H1 (cell line): ENCODE data around the gene ABHD12. TPM values are rescaled to one million over a fixed set of nuclear protein-coding genes. Genes with fewer than 3 reads are reported as not detected.

Experiments used
- CTCF ChIA-PET: fragments of 300-600 bp; sonication (Branson Sonifier 250); formaldehyde crosslinking; loops from one replicate; lab custom pipeline; 2021; ENCODE audit not compliant: partially characterized antibody; lab: Charles Lee
- POLR2A ChIA-PET: fragments of 300-600 bp; sonication (Branson Sonifier 250); formaldehyde crosslinking; loops from one replicate; lab custom pipeline; 2021; ENCODE audit warnings: inconsistent platforms; ENCODE audit not compliant: partially characterized antibody; lab: Charles Lee
- DNase-seq, 2 experiments: peaks; one replicate each; pipeline versions ENCODE4 v3.0.0 to v3.0.0-alpha.2; 2010 to 2022; ENCODE audit warnings: low spot score in 2 of 2, low read depth in 1 of 2, mixed read lengths in 1 of 2
- FAIRE-seq: peaks from 2 replicates; lab custom pipeline; 2011; peaks lifted over from hg19 to GRCh38; lab: Jason Lieb, UNC
- H2AFZ ChIP-seq: 2 replicates; pipeline ENCODE4 v1.8.1; 2012; ENCODE audit warnings: low read length, inconsistent platforms
- H2AK5ac ChIP-seq: 2 replicates; pipeline ENCODE4 v1.6.1; 2013; ENCODE audit warnings: low read depth, low read length
- H2BK120ac ChIP-seq: replicated peaks from 2 replicates; pipeline ENCODE3; 2013; ENCODE audit warnings: low read depth, low read length, inconsistent platforms
- H2BK12ac ChIP-seq: 2 replicates; pipeline ENCODE4 v1.6.1; 2013; ENCODE audit warnings: low read depth, low read length
- H2BK15ac ChIP-seq: 2 replicates; pipeline ENCODE4 v1.6.1; 2013; ENCODE audit warnings: low read length
- H2BK20ac ChIP-seq: 2 replicates; pipeline ENCODE4 v1.6.1; 2013; ENCODE audit warnings: low read length
- H2BK5ac ChIP-seq: 2 replicates; pipeline ENCODE4 v1.6.1; 2013; ENCODE audit warnings: low read depth, low read length
- H3K14ac ChIP-seq: 2 replicates; pipeline ENCODE4 v1.6.1; 2013; ENCODE audit warnings: inconsistent platforms; ENCODE audit not compliant: insufficient read length
- H3K18ac ChIP-seq: 2 replicates; pipeline ENCODE4 v1.6.1; 2013; ENCODE audit warnings: low read length; ENCODE audit errors: extremely low read depth
- H3K23ac ChIP-seq: 2 replicates; pipeline ENCODE4 v1.6.1; 2013; ENCODE audit warnings: inconsistent platforms; ENCODE audit not compliant: insufficient read length
- H3K23me2 ChIP-seq: 2 replicates; pipeline ENCODE4 v1.6.1; 2013; ENCODE audit warnings: low read depth, low read length
- H3K27ac ChIP-seq: 2 replicates; pipeline ENCODE4 v1.6.1; 2011; ENCODE audit warnings: low read depth, low read length, inconsistent platforms
- H3K27me3 ChIP-seq, 4 experiments: replicated peaks in 1 of 4; 1 replicate in 1 of 4; 2 replicates in 3 of 4; pipeline versions ENCODE4 v1.6.1 to v1.8.1; 2011 to 2013; ENCODE audit warnings: low read length in 3 of 4, mild to moderate bottlenecking in 3 of 4, inconsistent platforms in 2 of 4, mixed read lengths in 2 of 4, moderate library complexity in 1 of 4; ENCODE audit not compliant: control insufficient read depth in 3 of 4, insufficient read depth in 3 of 4; ENCODE audit errors: extremely low read depth in 1 of 4
- H3K36me3 ChIP-seq, 4 experiments: 2 replicates each; pipeline versions ENCODE4 v1.6.1 to v1.8.1; 2011 to 2013; ENCODE audit warnings: mild to moderate bottlenecking in 4 of 4, low read length in 3 of 4, moderate library complexity in 2 of 4, control low read depth in 1 of 4, inconsistent platforms in 1 of 4; ENCODE audit not compliant: insufficient read depth in 4 of 4, control insufficient read depth in 2 of 4
- H3K4ac ChIP-seq: replicated peaks from 2 replicates; pipeline ENCODE3; 2013; ENCODE audit warnings: low read length, low read depth, mixed read lengths, inconsistent platforms; ENCODE audit not compliant: insufficient read length
- H3K4me1 ChIP-seq, 4 experiments: replicated peaks in 1 of 4; 1 replicate in 1 of 4; 2 replicates in 3 of 4; pipeline versions ENCODE4 v1.6.1 to v1.8.1; 2011 to 2013; ENCODE audit warnings: low read length in 3 of 4, inconsistent platforms in 2 of 4, mixed read lengths in 1 of 4; ENCODE audit not compliant: insufficient read depth in 4 of 4, control insufficient read depth in 3 of 4
- H3K4me2 ChIP-seq, 2 experiments: 2 replicates each; pipeline versions ENCODE4 v1.6.1 to v1.8.1; 2011 to 2013; ENCODE audit warnings: low read depth in 2 of 2, low read length in 2 of 2, control low read depth in 1 of 2, inconsistent platforms in 1 of 2, mild to moderate bottlenecking in 1 of 2; ENCODE audit not compliant: insufficient read depth in 1 of 2
- H3K4me3 ChIP-seq, 4 experiments: fragments of 200-600, 300-600 bp in 1 of 4; sonication (generic), shearing (Covaris generic), sonication (Bioruptor Twin) in 1 of 4; 2 replicates each; pipeline versions ENCODE4 v1.5.1 to v1.8.1; 2011 to 2016; ENCODE audit warnings: low read length in 4 of 4, low read depth in 3 of 4, control low read depth in 2 of 4, inconsistent platforms in 2 of 4, mild to moderate bottlenecking in 2 of 4, mixed read lengths in 1 of 4, moderate library complexity in 1 of 4; ENCODE audit not compliant: insufficient read depth in 2 of 4; ENCODE audit errors: extremely low read depth in 1 of 4
- H3K56ac ChIP-seq: replicated peaks from 2 replicates; pipeline ENCODE3; 2013; ENCODE audit warnings: low read depth, mild to moderate bottlenecking, mixed read lengths, low read length, inconsistent platforms; ENCODE audit not compliant: insufficient read length
- H3K79me1 ChIP-seq: 2 replicates; pipeline ENCODE4 v1.6.1; 2013; ENCODE audit warnings: low read depth, low read length, control low read depth
- H3K79me2 ChIP-seq, 2 experiments: 2 replicates each; pipeline versions ENCODE4 v1.6.1 to v1.8.1; 2012 to 2013; ENCODE audit warnings: low read length in 2 of 2, mild to moderate bottlenecking in 2 of 2, inconsistent platforms in 1 of 2; ENCODE audit not compliant: insufficient read depth in 2 of 2, control insufficient read depth in 1 of 2
- H3K9ac ChIP-seq, 4 experiments: replicated peaks in 1 of 4; 1 replicate in 1 of 4; 2 replicates in 3 of 4; pipeline versions ENCODE4 v1.6.1 to v1.8.1; 2011 to 2013; ENCODE audit warnings: low read depth in 3 of 4, low read length in 3 of 4, control low read depth in 2 of 4, mild to moderate bottlenecking in 2 of 4, moderate library complexity in 2 of 4, inconsistent platforms in 1 of 4; ENCODE audit errors: extremely low read depth in 1 of 4
- H3K9me3 ChIP-seq, 2 experiments: 2 replicates each; pipeline versions ENCODE4 v1.6.1 to v1.8.1; 2012 to 2013; ENCODE audit warnings: mild to moderate bottlenecking in 2 of 2, moderate library complexity in 2 of 2, control low read depth in 1 of 2, inconsistent platforms in 1 of 2, low read depth in 1 of 2, low read length in 1 of 2, mixed read lengths in 1 of 2; ENCODE audit not compliant: insufficient read depth in 2 of 2
- H4K20me1 ChIP-seq, 2 experiments: replicated peaks in 1 of 2; 2 replicates each; pipeline versions ENCODE3 to v1.8.1; 2011 to 2013; ENCODE audit warnings: inconsistent platforms in 2 of 2, low read length in 2 of 2, mild to moderate bottlenecking in 1 of 2; ENCODE audit not compliant: insufficient read depth in 2 of 2, control insufficient read depth in 1 of 2
- H4K5ac ChIP-seq: 2 replicates; pipeline ENCODE4 v1.6.1; 2013; ENCODE audit warnings: low read length, low read depth, mixed read lengths, inconsistent platforms; ENCODE audit not compliant: insufficient read length
- H4K8ac ChIP-seq: 2 replicates; pipeline ENCODE4 v1.8.0; 2013; ENCODE audit warnings: mild to moderate bottlenecking, moderate library complexity, low read length, inconsistent platforms; ENCODE audit not compliant: insufficient read depth; ENCODE audit errors: extremely low read depth
- H4K91ac ChIP-seq: replicated peaks from 2 replicates; pipeline ENCODE3; 2013; ENCODE audit warnings: low read length, mixed read lengths, inconsistent platforms; ENCODE audit not compliant: insufficient read length
- RAD21 ChIP-seq, 2 experiments: IDR thresholded peaks in 1 of 2; conservative IDR thresholded peaks in 1 of 2; 2 replicates each; pipeline ENCODE4 v1.6.1; 2011; ENCODE audit warnings: low read depth in 2 of 2, low read length in 2 of 2, improper control_type of control experiment in 1 of 2, inconsistent platforms in 1 of 2, mild to moderate bottlenecking in 1 of 2, moderate library complexity in 1 of 2
- TBP ChIP-seq: IDR thresholded peaks from 2 replicates; pipeline ENCODE4 v1.6.1; 2011; ENCODE audit warnings: low read depth, low read length, improper control_type of control experiment
- TEAD4 ChIP-seq: IDR thresholded peaks from 2 replicates; pipeline ENCODE4 v1.6.1; 2012; ENCODE audit warnings: low read depth, low read length, inconsistent platforms, mixed read lengths
- WGBS, 2 experiments: shearing (Covaris generic) in 1 of 2; methylation state at CpG; one replicate each; pipeline versions ENCODE4 v1.1.6 to v1.1.7; 2013 to 2015; ENCODE audit warnings: low lambda C conversion rate in 2 of 2, mixed read lengths in 2 of 2, inconsistent platforms in 1 of 2, low coverage in 1 of 2, missing lambda C conversion rate in 1 of 2; ENCODE audit not compliant: insufficient replicate concordance in 2 of 2, insufficient coverage in 1 of 2, insufficient read length in 1 of 2; ENCODE audit errors: extremely low coverage in 1 of 2, missing lambda C conversion rate in 1 of 2; 5-methylcytosine and 5-hydroxymethylcytosine counted together
- polyA plus RNA-seq, 7 experiments: library from polyadenylated mRNA; depleted of rRNA in 3 of 7; stranded (reverse) in 5 of 7; unstranded in 2 of 7; fragments of >200 nt in 5 of 7; fragments of 200-250 nt in 2 of 7; gene quantifications; 1 replicate in 5 of 7; 2 replicates in 1 of 7; 4 replicates in 1 of 7; pipeline versions ENCODE4 v1.2.1 to v1.2.3, GENCODE V29; 2011 to 2013; ENCODE audit warnings: missing spikeins in 2 of 7, mixed read lengths in 2 of 7
- total RNA-seq: library from RNA; stranded (reverse); fragmentation: NEBNext Ultra II Directional; extraction: Animal tissue kit (Norgen Biotek cat#: 25700); gene quantifications from 2 replicates; pipeline ENCODE4 v1.2.1, GENCODE V29; 2021
- TF ChIP-seq, protein P1 (sequence below), 3 experiments: IDR thresholded peaks; 1 replicate in 2 of 3; 2 replicates in 1 of 3; pipeline versions ENCODE4 v1.5.1 to v1.6.1; 2011; ENCODE audit warnings: low read length in 3 of 3, mild to moderate bottlenecking in 3 of 3, inconsistent platforms in 2 of 3, low read depth in 1 of 3, moderate library complexity in 1 of 3; ENCODE audit not compliant: insufficient read depth in 1 of 3; ENCODE audit errors: control extremely low read depth in 1 of 3

Gene ABHD12
- total and polyA plus RNA-seq, 2 of the 8 experiments (the other 6 are each of a cell fraction or from before 2014, with no cell fraction given), result 31.3 to 59.5 TPM

DNA sequence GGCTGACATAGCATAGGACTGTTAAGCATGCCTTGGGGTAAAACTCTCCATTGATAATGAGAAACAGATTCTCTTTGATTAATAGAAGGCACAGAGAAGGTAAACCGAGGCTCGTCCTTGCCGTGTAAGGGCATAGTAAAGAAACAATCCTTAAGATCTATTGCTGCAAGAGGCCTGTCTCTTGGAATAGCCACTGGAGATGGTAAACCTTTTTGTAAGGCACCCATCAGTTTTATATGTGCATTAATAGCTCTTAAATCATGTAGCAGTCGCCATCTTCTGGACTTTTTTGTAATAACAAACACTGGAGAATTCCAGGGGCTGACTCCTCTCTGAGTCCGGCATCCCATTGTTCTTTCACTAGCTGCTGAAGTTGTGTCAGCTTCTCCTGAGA is 8.4 kb upstream of the ABHD12 start:
- no peak overlapping the region for H4K8ac ChIP-seq
- H3K9me3 ChIP-seq, result peaks cover 14 to 18% of the 10 kb centered on the region in 2 experiments
- no peaks in the 10 kb centered on the region for H3K23me2 ChIP-seq
- no peak overlapping the region for H3K9ac ChIP-seq
- no peaks in the 10 kb centered on the region for H3K79me1 ChIP-seq
- no peaks in the 10 kb centered on the region; a peak in 1 of 7 replicates for H3K4me1 ChIP-seq
- H2AK5ac ChIP-seq, result no peak overlapping the region
- H4K5ac ChIP-seq, result no peak overlapping the region
- 34% methylated on average over 5 of the region's 5 CpGs; no CpG with 5 or more reads in 1 of the 2 experiments for WGBS, 2 experiments
- no peak overlapping the region for H2BK15ac ChIP-seq
- H3K4ac ChIP-seq, result no peak overlapping the region
- DNase-seq (no peak), FAIRE-seq (peak; percentile 42)
- no peak overlapping the region for H2BK120ac ChIP-seq
- no peak overlapping the region for H2BK5ac ChIP-seq
- no peak overlapping the region for H3K4me2 ChIP-seq
- TF ChIP-seq TBP (no peak), RAD21 (IDR thresholded peaks at IDR 0.05 in 1 of 2, conservative IDR thresholded peaks at IDR 0.05 in 1 of 2; ENCODE audit: low read depth in 2 of 2, low read length in 2 of 2) (peak; percentile 81 to 82), TEAD4 (peak; percentile 41; the same call in 1 of the 2 replicates)
- TF ChIP-seq, protein P1, sequence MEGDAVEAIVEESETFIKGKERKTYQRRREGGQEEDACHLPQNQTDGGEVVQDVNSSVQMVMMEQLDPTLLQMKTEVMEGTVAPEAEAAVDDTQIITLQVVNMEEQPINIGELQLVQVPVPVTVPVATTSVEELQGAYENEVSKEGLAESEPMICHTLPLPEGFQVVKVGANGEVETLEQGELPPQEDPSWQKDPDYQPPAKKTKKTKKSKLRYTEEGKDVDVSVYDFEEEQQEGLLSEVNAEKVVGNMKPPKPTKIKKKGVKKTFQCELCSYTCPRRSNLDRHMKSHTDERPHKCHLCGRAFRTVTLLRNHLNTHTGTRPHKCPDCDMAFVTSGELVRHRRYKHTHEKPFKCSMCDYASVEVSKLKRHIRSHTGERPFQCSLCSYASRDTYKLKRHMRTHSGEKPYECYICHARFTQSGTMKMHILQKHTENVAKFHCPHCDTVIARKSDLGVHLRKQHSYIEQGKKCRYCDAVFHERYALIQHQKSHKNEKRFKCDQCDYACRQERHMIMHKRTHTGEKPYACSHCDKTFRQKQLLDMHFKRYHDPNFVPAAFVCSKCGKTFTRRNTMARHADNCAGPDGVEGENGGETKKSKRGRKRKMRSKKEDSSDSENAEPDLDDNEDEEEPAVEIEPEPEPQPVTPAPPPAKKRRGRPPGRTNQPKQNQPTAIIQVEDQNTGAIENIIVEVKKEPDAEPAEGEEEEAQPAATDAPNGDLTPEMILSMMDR (IDR thresholded peaks at IDR 0.05; ENCODE audit: control extremely low read depth in 1 of 3, insufficient read depth in 1 of 3, low read depth in 1 of 3, low read length in 3 of 3), result peak in 2 of 3 experiments; percentile 51 to 62; a peak in 3 of 4 replicates
- no peak overlapping the region for H2AFZ ChIP-seq
- no peak overlapping the region for H4K91ac ChIP-seq
- no peak overlapping the region for H2BK12ac ChIP-seq
- H3K79me2 ChIP-seq, result no peaks in the 10 kb centered on the region
- no peak overlapping the region for H3K4me3 ChIP-seq
- POLR2A ChIA-PET, result interaction anchor here (0.6 to 6.0 kb wide), 7 partner anchors 9 to 103 kb away, joined by 3 to 33 read pairs (median 4); partner anchors contain the start of gene GINS1
- H2BK20ac ChIP-seq, result no peak overlapping the region
- no peaks in the 10 kb centered on the region for H3K27me3 ChIP-seq
- H3K18ac ChIP-seq, result no peak overlapping the region
- no peak overlapping the region for H3K14ac ChIP-seq
- H3K23ac ChIP-seq, result no peak overlapping the region
- H3K27ac ChIP-seq, result no peak overlapping the region
- CTCF ChIA-PET, result interaction anchor here (0.7 to 8.0 kb wide), 39 partner anchors 9 to 152 kb away, joined by 3 to 79 read pairs (median 4); partner anchors contain the start of gene GINS1
- H3K36me3 ChIP-seq, result no peaks in the 10 kb centered on the region
- no peaks in the 10 kb centered on the region for H4K20me1 ChIP-seq
- no peak overlapping the region for H3K56ac ChIP-seq
